Right lobe of liver (tissue), 6 donors: ENCODE data around the gene C10orf90. TPM values are rescaled to one million over a fixed set of nuclear protein-coding genes. Genes with fewer than 3 reads are reported as not detected.

Source experiments
- ATAC-seq, 4 donors: fragments of 200-7000 bp; cut with Tn5 transposase; one replicate each; pipeline ENCODE4 v1.9.1; 2020; ENCODE audit warnings: mild to moderate bottlenecking in 4 of 4, moderate library complexity in 4 of 4
- DNase-seq, 3 donors: peaks; one replicate each; pipeline ENCODE4 v3.0.0-alpha.2; 2020
- H3K27ac ChIP-seq, 3 donors: fragments of 200-600 bp; one replicate each; pipeline ENCODE4 v1.8.0; 2022
- H3K27me3 ChIP-seq, 2 donors: fragments of 200-600 bp; one replicate each; pipeline ENCODE4 v1.8.0; 2022
- H3K36me3 ChIP-seq, 4 donors: fragments of 200-600 bp; sonication (generic) in 1 of 4; one replicate each; pipeline versions ENCODE4 v1.5.1 to v1.8.0; 2017 to 2022; ENCODE audit warnings: control low read depth in 1 of 4
- H3K4me1 ChIP-seq, 4 donors: fragments of 200-600 bp; sonication (generic) in 1 of 4; one replicate each; pipeline versions ENCODE4 v1.5.1 to v1.8.0; 2017 to 2022; ENCODE audit warnings: control low read depth in 1 of 4
- H3K4me3 ChIP-seq, 3 donors: fragments of 200-600 bp; one replicate each; pipeline ENCODE4 v1.8.0; 2022
- H3K9me3 ChIP-seq, 4 donors: fragments of 200-600 bp; sonication (generic) in 1 of 4; one replicate each; pipeline versions ENCODE4 v1.5.1 to v1.8.0; 2017 to 2022; ENCODE audit warnings: control low read depth in 1 of 4
- CTCF ChIP-seq, 4 donors: fragments of 200-600 bp in 3 of 4; fragments of 450-650 bp in 1 of 4; IDR thresholded peaks; one replicate each; pipeline versions ENCODE4 v1.5.1 to v1.8.0; 2016 to 2022; ENCODE audit warnings: antibody characterized with exemption in 4 of 4, mild to moderate bottlenecking in 2 of 4
- POLR2A ChIP-seq: fragments of 450-650 bp; IDR thresholded peaks from one replicate; pipeline ENCODE4 v1.6.1; 2017; ENCODE audit warnings: antibody characterized with exemption, mild to moderate bottlenecking
- WGBS: methylation state at CpG from one replicate; pipeline ENCODE4 v1.1.6; 2018; ENCODE audit warnings: low coverage, low lambda C conversion rate; ENCODE audit not compliant: insufficient coverage; ENCODE audit errors: missing lambda C conversion rate; 5-methylcytosine and 5-hydroxymethylcytosine counted together
- intact Hi-C, 2 donors: fragments of 100-400 bp; cut with DNase I; formaldehyde crosslinking; loops; one replicate each; pipeline versions ENCODE4 v1.11.2 to v1.14.1; 2022
- total RNA-seq, 6 experiments: library from RNA; depleted of rRNA in 2 of 6; stranded (reverse); fragments of >200 nt in 2 of 6; fragmentation: NEBNext Ultra II Directional in 3 of 6; extraction: Animal tissue kit (Norgen Biotek cat#: 25700) in 3 of 6; gene quantifications; one replicate each; pipeline versions ENCODE4 v1.1.0 to v1.2.4, GENCODE V29; 2016 to 2023
- donor health status: DM: no; HTN: yes; CAD: no.
- donor health status: DM: no; HTN: no; CAD: no.
- donor health status: DM: no; HTN: no; CAD: no.
- donor health status: DM: no; HTN: yes; CAD: no.
- donor health status: DM: no; HTN: yes; CAD: no.

C10orf90 gene
- total RNA-seq, 6 experiments from 2014 or later: 0.22 to 0.43 TPM; not detected in 4

- Histone ChIP-seq H3K9me3 (no peaks in the 10 kb centered on the region), H3K4me3 (no peak overlapping the region), H3K27ac (no peak overlapping the region), H3K27me3 (no peaks in the 10 kb centered on the region), H3K4me1 (no peaks in the 10 kb centered on the region), H3K36me3 (no peaks in the 10 kb centered on the region)
- ATAC-seq (no peak), DNase-seq (no peak)
- intact Hi-C loops: no loop called here
- 30% methylated on average over 2 of the region's 2 CpGs for WGBS
- TF ChIP-seq CTCF (IDR thresholded peaks at IDR 0.05) (no peak), POLR2A (no peak)
These were observed 238.7 kb downstream of the C10orf90 start for GRCh38 chr10:126431816-126432215.

GRCh38 chr10:126430512-126430911, 240.0 kb downstream of the C10orf90 start:
- Histone ChIP-seq H3K4me3 (no peak overlapping the region), H3K36me3 (no peaks in the 10 kb centered on the region), H3K4me1 (no peaks in the 10 kb centered on the region), H3K27ac (no peak overlapping the region), H3K27me3 (no peaks in the 10 kb centered on the region), H3K9me3 (no peaks in the 10 kb centered on the region)
- ATAC-seq (no peak), DNase-seq (no peak)
- TF ChIP-seq CTCF (IDR thresholded peaks at IDR 0.05) (no peak), POLR2A (no peak)
- 80% methylated on average over 1 of the region's 2 CpGs for WGBS
- intact Hi-C loops: no loop called here

GRCh38 chr10:126429275-126429674, 241.2 kb downstream of the C10orf90 start:
- no peaks in the 10 kb centered on the region for H3K4me1 ChIP-seq
- DNase-seq: no peak
- 68% methylated on average over 4 of the region's 4 CpGs for WGBS
- peaks cover 0 to 2% (median 0%) of the 10 kb centered on the region in 4 donors for H3K9me3 ChIP-seq
- no peaks in the 10 kb centered on the region for H3K36me3 ChIP-seq
- no peak for ATAC-seq
- intact Hi-C loops: no loop called here
- H3K27me3 ChIP-seq: no peaks in the 10 kb centered on the region
- no peak for TF ChIP-seq CTCF (IDR thresholded peaks at IDR 0.05)
- TF ChIP-seq POLR2A: no peak
- no peak overlapping the region for H3K27ac ChIP-seq
- H3K4me3 ChIP-seq: no peak overlapping the region

GRCh38 chr10:126425489-126426065, 244.9 kb downstream of the C10orf90 start:
- ATAC-seq: no peak
- H3K27me3 ChIP-seq: no peaks in the 10 kb centered on the region
- no peak overlapping the region for H3K27ac ChIP-seq
- no peaks in the 10 kb centered on the region for H3K36me3 ChIP-seq
- H3K9me3 ChIP-seq: peaks cover 0 to 2% (median 0%) of the 10 kb centered on the region in 4 donors
- DNase-seq: no peak
- H3K4me3 ChIP-seq: no peak overlapping the region
- intact Hi-C loops: no loop called here
- H3K4me1 ChIP-seq: no peaks in the 10 kb centered on the region
- TF ChIP-seq POLR2A (no peak), CTCF (IDR thresholded peaks at IDR 0.05) (no peak)
- 52% methylated on average over 8 of the region's 8 CpGs for WGBS

- Histone ChIP-seq H3K27ac (no peak overlapping the region), H3K4me1 (no peaks in the 10 kb centered on the region), H3K9me3 (peaks cover 0 to 2% (median 0%) of the 10 kb centered on the region in 4 donors), H3K27me3 (no peaks in the 10 kb centered on the region), H3K36me3 (no peaks in the 10 kb centered on the region), H3K4me3 (no peak overlapping the region)
- 73% methylated on average over 5 of the region's 5 CpGs for WGBS
- ATAC-seq (no peak), DNase-seq (no peak)
- intact Hi-C loops: no loop called here
- TF ChIP-seq POLR2A (no peak), CTCF (IDR thresholded peaks at IDR 0.05) (no peak)
These were observed 245.5 kb downstream of the C10orf90 start for GRCh38 chr10:126425032-126425431.
